B cell (primary cell): ENCODE data around the gene IQCH.

ENCODE experiments used
- EZH2 ChIP-seq: IDR thresholded peaks from 2 replicates; pipeline ENCODE4 v1.6.1; 2012; ENCODE audit warnings: borderline replicate concordance, low read depth, mild to moderate bottlenecking, moderate library complexity, low read length; ENCODE audit not compliant: insufficient read depth, poor library complexity, severe bottlenecking
- TF ChIP-seq, protein P1 (sequence below): fragments of 200-600 bp; IDR thresholded peaks from one replicate; pipeline ENCODE4 v1.8.0; 2022; ENCODE audit warnings: antibody characterized with exemption, mild to moderate bottlenecking

DNA sequence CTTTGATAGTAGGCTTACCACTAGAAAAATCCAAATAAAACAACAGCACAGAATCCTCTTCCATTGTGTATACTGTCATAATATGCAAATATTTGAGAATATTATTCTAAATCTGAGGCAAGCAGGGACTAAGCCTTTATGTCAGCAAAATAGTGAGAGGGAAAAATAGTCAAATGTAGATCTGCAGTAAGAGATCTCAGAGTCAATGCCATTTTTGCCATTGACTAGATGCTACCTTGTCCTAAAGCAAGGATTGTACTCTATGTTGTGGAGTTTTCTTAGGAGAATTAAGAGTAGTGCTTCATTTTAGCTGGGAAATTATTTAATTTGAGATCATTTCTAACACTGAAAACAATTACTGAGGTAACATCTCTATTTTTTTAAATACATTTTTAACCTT lies 50.2 kb downstream of the IQCH start:
- no peak for TF ChIP-seq EZH2
- TF ChIP-seq, protein P1, sequence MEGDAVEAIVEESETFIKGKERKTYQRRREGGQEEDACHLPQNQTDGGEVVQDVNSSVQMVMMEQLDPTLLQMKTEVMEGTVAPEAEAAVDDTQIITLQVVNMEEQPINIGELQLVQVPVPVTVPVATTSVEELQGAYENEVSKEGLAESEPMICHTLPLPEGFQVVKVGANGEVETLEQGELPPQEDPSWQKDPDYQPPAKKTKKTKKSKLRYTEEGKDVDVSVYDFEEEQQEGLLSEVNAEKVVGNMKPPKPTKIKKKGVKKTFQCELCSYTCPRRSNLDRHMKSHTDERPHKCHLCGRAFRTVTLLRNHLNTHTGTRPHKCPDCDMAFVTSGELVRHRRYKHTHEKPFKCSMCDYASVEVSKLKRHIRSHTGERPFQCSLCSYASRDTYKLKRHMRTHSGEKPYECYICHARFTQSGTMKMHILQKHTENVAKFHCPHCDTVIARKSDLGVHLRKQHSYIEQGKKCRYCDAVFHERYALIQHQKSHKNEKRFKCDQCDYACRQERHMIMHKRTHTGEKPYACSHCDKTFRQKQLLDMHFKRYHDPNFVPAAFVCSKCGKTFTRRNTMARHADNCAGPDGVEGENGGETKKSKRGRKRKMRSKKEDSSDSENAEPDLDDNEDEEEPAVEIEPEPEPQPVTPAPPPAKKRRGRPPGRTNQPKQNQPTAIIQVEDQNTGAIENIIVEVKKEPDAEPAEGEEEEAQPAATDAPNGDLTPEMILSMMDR, result no peak
